Stomach (tissue), 4 donors: ENCODE measurements around the gene ANTKMT.

ENCODE experiments used
- CTCF ChIP-seq, 7 experiments: fragments of 450-650 bp in 4 of 7; fragments of 200-600 bp in 3 of 7; sonication (generic) in 3 of 7; IDR thresholded peaks; one replicate each; pipeline ENCODE4 v1.5.1; 2016 to 2019; ENCODE audit warnings: antibody characterized with exemption in 7 of 7, control low read depth in 2 of 7, mild to moderate bottlenecking in 1 of 7
- EP300 ChIP-seq: sonication (generic); formaldehyde crosslinking; IDR thresholded peaks from one replicate; pipeline ENCODE4 v1.6.1; 2017; ENCODE audit warnings: antibody characterized with exemption
- POLR2A ChIP-seq, 4 donors: fragments of 450-650 bp; IDR thresholded peaks; one replicate each; pipeline ENCODE4 v1.6.1; 2016; ENCODE audit warnings: antibody characterized with exemption in 4 of 4, control low read depth in 2 of 4, mild to moderate bottlenecking in 1 of 4, moderate library complexity in 1 of 4
- POLR2AphosphoS5 ChIP-seq, 3 donors: sonication (generic); formaldehyde crosslinking; IDR thresholded peaks; one replicate each; pipeline ENCODE4 v1.6.1; 2016; ENCODE audit warnings: antibody characterized with exemption in 3 of 3

- TF ChIP-seq CTCF (IDR thresholded peaks at IDR 0.05) (no peak), EP300 (no peak), POLR2A (IDR thresholded peaks at IDR 0.05) (no peak), POLR2AphosphoS5 (IDR thresholded peaks at IDR 0.05) (no peak)
Measured at GRCh38 chr16:674214-674881, 46.6 kb upstream of the ANTKMT start.
